T follicular helper cell (primary cell): ENCODE results near the gene PLXNA4.

ENCODE experiments used
- DNase-seq: peaks from one replicate; pipeline ENCODE4 v3.0.0-alpha.2; 2020; ENCODE audit warnings: low read depth

PLXNA4 gene

DNA sequence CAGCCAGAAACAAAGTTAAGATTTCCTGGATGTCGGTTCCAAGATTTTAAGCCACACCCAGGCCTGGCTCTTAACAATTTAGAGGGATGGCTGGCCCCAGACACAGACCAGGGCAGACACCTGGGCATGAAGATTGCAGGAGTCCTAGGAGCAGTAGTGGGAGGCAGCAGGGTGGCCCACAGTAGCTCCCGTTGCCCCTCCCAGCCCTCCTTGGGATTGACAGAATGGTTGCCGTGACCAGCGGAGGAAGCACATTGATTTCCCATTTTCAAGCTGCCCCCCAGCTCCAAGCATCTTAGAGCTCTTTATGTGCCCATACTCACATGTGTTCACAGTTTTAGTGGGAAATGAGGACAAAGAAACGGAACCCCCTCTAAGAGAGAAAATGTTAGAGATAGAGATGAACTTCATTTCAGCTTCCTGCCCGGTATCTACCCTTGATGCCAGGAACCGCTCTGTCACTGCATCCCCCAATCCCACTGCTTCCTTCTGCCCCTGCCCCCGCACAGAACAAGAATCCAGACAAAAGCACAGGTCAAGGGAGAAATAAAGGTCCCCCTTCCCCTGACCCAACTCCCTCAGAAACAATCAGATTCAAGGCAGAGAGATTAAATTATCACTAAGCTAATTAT, 101.1 kb downstream of the PLXNA4 start:
- no peak for DNase-seq

GRCh38 chr7:132472463-132473120, 103.7 kb downstream of the PLXNA4 start:
- no peak for DNase-seq

- DNase-seq: no peak
These were observed 104.8 kb downstream of the PLXNA4 start for GRCh38 chr7:132471515-132471914.

DNA sequence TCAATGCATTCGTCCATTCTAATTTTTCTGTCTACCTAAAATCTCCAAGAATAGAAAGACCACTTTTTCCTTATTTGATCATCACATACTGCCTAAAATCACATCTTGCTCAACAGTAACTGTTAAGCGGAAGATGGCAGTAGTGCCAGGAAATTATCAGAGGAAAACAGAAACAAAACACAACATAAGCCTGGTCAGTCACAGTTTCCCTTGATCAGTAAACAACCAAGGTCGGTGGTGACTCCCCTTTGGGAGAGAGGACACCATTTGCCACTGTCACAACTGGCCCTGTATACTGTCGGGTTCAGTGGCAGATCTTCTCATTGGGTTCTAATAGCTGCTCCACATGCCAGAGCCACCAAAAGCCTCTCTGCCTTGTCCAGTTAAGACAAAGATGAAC, 106.6 kb downstream of the PLXNA4 start:
- DNase-seq: no peak

DNA sequence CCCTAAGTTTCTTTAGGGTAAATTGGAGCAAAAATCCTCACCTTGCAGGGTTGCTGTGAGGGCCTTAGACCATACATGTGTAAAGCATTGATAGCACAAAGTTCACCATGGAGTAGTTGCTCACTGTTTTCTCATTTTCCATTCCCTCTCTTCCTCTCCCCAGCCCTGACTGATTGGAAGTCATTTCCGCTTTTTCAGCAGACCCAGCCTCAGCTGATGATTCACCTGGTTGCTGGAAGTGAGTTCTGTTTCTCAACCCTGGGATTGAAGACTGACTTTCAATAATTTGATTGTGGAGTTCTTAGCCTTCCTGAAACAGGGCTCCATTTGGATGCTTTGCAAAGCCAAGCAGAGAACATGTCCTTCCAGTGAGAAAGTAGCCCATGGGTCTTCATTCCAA, 107.0 kb downstream of the PLXNA4 start:
- DNase-seq: no peak

DNA sequence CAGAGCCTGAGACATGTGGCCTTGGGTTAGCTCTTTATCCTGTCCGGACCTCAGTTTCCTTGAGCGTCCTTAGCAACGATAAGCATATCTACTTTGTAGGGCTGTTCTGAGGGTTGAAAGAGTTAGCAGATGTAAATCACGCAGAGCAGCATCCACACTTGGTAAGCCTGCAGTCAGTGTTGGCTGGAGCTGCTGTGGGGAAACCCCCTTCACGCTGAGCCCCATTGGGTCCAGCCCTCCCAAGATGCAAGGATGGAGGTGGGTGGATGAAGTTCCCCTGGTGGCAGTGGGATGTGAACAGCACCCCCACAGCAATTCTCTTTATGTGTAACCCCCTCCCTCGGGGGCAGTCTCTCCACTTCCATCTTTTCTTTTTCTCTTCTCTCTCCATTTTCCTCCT, 109.9 kb downstream of the PLXNA4 start:
- DNase-seq: no peak

- DNase-seq: no peak
These were observed 110.8 kb downstream of the PLXNA4 start for GRCh38 chr7:132465516-132465915.

- no peak for DNase-seq
These were observed 111.5 kb downstream of the PLXNA4 start for GRCh38 chr7:132464740-132465139.

- DNase-seq: no peak
These were observed 112.3 kb downstream of the PLXNA4 start for GRCh38 chr7:132463922-132464321.

- no peak for DNase-seq
These were observed 113.8 kb downstream of the PLXNA4 start for GRCh38 chr7:132462478-132462877.

- DNase-seq: no peak
These were observed 115.2 kb downstream of the PLXNA4 start for GRCh38 chr7:132461032-132461592.

GRCh38 chr7:132458729-132459128, 117.5 kb downstream of the PLXNA4 start:
- no peak for DNase-seq

- no peak for DNase-seq
These were observed 118.6 kb downstream of the PLXNA4 start for GRCh38 chr7:132457658-132458057.

DNA sequence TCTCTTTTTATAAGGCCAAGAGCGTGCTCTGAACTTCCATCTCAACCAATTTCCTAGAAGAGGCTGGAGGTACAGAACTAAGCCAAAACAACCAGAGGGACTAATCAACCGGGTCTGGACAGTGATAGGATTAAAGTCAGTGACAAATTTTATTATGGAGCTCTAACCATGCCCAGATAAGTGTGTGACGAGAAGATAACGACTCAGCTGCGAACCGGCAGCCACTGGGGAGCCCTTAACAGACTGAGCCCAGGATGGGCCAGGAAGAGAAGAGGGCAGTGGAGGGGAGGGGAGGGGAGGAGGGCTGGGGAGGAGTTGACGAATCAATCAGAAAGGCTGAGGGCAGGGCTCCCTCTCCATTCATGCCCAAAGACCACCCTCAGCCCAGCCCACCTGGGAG, 119.9 kb downstream of the PLXNA4 start:
- no peak for DNase-seq

DNA sequence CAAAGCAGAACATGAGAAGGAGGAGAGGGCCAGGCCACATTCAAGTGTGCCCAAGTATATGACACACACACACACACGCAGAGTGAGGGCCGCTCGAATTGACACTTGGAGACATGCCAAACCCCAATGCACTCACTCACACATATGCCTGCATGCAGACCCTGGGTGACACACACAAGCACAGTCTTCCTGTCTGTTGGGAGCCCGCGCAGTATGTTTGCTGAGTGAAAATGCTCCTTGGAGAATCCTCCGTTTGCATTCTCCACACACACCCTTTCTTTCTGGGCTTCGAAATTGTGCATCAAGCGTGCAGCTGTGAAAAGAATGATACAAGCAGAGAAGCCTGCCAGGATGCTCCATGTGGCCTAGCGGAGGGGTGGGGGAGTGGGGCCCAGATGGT, 120.9 kb downstream of the PLXNA4 start:
- DNase-seq: no peak

DNA sequence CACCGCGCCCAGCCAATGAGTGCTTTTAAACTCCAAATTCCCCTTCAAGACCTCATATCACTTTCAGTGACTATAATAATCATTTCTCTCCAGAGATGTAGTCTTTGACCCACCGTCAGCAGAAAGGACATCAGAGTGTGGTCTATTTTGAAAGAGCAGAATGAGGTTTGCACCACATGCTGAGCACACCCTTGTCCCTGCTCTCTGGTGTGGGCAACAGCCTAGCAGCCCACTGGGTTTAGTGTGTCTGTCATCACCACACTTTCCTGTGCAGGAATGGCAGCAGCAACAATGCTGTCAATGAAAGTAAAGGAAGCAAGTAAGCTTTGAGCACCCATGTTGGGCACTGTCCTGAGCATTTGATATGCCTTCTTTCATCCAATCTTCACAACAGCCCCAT, 122.4 kb downstream of the PLXNA4 start:
- no peak for DNase-seq

DNA sequence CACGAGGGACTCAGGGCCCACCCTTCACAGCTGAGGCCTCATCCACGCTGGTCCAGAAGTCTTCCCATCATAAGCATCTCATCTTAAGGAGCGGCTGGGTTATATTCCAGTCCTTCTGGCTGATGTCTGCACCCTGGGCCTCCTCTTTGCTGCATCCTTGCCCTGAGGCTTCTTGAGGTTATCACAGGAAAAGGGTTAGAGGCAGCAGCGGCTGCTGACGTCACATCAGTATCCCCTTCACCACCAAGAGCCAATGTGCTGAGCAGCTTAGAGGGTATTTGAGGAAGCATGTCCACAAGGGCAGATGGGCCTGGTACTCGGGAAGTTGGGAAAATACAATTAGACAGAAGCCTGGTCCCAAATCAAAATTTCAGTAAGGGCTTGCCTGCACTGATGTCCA, 125.1 kb downstream of the PLXNA4 start:
- no peak for DNase-seq

GRCh38 chr7:132450696-132451095, 125.6 kb downstream of the PLXNA4 start:
- no peak for DNase-seq

DNA sequence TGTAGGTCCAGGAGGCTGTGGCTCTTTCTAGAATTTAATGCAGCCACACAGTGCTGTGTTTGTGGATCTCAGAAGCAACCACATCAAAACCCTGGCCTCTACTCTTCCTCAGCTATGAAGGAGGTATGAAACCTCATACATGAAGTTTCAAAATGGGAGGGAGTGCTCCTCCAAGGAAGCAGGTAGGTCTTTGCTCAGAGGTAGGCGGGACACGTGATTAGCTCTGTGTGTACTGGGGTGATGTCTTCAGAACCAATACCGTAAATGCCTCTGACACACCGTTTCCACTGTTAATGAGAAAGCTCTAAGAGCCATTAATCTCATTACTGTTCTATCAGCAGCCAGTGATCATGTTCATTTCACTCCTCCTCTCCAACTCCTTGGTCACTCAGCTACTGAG, 126.1 kb downstream of the PLXNA4 start:
- no peak for DNase-seq

DNA sequence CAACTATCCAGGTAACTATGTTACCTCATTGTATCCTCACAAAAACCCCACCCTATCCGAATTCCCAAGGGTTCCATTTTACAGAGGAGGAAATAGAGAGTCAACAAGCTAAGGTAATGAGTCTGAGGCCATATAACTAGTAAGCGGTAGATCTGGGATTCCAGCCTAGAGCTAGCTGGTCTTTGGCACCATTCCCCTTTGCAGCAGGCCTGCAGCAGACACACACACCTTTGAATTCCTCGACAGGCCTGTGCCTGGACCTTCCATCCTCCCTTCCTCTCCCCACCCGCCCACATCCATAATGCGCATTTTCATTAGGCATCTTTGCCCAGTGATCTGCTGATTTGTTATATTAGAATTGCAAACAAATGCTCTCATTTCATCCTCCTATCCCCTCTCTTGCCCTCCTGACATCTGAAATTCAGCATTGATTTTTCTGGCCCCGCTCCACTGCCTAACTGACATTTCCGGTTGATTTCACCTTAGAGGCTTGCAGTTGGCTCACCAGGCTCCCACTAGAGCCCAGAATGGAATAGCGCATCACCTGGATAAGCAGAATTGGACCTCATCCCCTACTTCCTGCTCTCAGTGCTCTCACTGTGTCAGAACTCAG, 129.5 kb downstream of the PLXNA4 start:
- DNase-seq: no peak

GRCh38 chr7:132446260-132446659, 130.0 kb downstream of the PLXNA4 start:
- DNase-seq: no peak

DNA sequence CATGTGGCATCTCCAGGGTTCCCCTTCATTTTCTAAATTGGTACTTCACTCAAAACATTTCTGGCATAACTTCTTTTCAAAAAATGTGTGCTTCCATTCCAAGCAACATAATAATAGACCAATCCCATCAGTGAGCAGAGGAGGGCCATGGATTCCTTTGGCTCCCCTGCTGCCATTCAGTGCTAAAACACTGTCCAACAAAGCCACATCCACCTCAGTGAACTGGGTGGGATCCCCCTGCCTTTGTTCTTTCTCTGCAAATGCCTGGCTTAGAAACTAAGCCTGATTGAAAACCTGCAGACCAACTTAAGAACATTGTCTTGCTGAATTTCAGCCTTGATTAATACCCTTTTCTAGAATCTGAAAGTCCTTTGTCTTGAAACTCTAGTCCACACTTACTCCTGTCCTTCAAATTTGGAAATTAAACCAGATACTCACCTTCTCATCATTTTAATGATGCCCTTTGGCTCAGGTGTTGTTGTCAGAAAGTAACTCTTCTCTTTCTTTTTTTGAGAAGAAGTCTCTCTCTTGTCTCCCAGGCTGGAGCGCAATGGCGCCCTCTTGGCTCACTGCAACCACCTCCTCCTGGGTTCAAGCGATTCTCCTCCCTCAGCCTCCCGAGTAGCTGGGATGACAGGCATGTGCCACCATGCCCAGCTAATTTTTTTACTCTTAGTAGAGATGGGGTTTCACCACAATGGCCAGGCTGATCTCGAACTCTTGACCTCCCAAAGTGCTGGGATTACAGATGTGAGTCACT, 132.3 kb downstream of the PLXNA4 start:
- no peak for DNase-seq

GRCh38 chr7:132441935-132442334, 134.3 kb downstream of the PLXNA4 start:
- no peak for DNase-seq
